ENCODE data around the gene MLST8. TPM values are rescaled to one million over a fixed set of nuclear protein-coding genes. Genes with fewer than 3 reads are reported as not detected.

The MLST8 gene
- total and polyA plus RNA-seq, 4 donors = 11.1 to 26.7 (median 20.2) TPM

GRCh38 chr16:2186064-2186463 lies 19.2 kb upstream of the MLST8 start:
- 94% methylated on average over 13 of the region's 13 CpGs for WGBS
- no peak overlapping the region for H3K4me3 ChIP-seq (ENCODE audit: low read depth in 1 of 3, low read length in 3 of 3)
- no peak overlapping the region for H3K27ac ChIP-seq (ENCODE audit: low read depth in 1 of 2, low read length in 2 of 2)
- no peak for DNase-seq (ENCODE audit: low spot score)
- H3K27me3 ChIP-seq (ENCODE audit: control insufficient read depth in 4 of 4, insufficient read depth in 4 of 4, low read length in 3 of 4) = no peaks in the 10 kb centered on the region
- TF ChIP-seq FOXA1 (IDR thresholded peaks at IDR 0.05) = no peak
- TF ChIP-seq EGR1 (IDR thresholded peaks at IDR 0.05; ENCODE audit: low read depth in 2 of 2) = no peak
- TF ChIP-seq REST (IDR thresholded peaks at IDR 0.05) = no peak
- no peaks in the 10 kb centered on the region for H3K36me3 ChIP-seq (ENCODE audit: control insufficient read depth in 4 of 4, insufficient read depth in 3 of 4, low read depth in 1 of 4, low read length in 3 of 4)
- no peaks in the 10 kb centered on the region for H3K4me1 ChIP-seq (ENCODE audit: control insufficient read depth in 4 of 4, insufficient read depth in 4 of 4, low read length in 3 of 4)
- H3K9ac ChIP-seq (ENCODE audit: low read depth in 1 of 2, low read length in 2 of 2) = no peak overlapping the region
- H3K9me3 ChIP-seq (ENCODE audit: control insufficient read depth in 4 of 4, low read length in 3 of 4) = no peaks in the 10 kb centered on the region

- Histone ChIP-seq H3K9me3 (ENCODE audit: control insufficient read depth in 4 of 4, low read length in 3 of 4) (no peaks in the 10 kb centered on the region), H3K9ac (ENCODE audit: low read depth in 1 of 2, low read length in 2 of 2) (no peak overlapping the region), H3K27ac (ENCODE audit: low read depth in 1 of 2, low read length in 2 of 2) (no peak overlapping the region), H3K27me3 (ENCODE audit: control insufficient read depth in 4 of 4, insufficient read depth in 4 of 4, low read length in 3 of 4) (no peaks in the 10 kb centered on the region), H3K36me3 (ENCODE audit: control insufficient read depth in 4 of 4, insufficient read depth in 3 of 4, low read depth in 1 of 4, low read length in 3 of 4) (no peaks in the 10 kb centered on the region), H3K4me3 (ENCODE audit: low read depth in 1 of 3, low read length in 3 of 3) (no peak overlapping the region), H3K4me1 (ENCODE audit: control insufficient read depth in 4 of 4, insufficient read depth in 4 of 4, low read length in 3 of 4) (no peaks in the 10 kb centered on the region)
- WGBS = 91% methylated on average over 20 of the region's 20 CpGs
- DNase-seq (ENCODE audit: low spot score) = no peak
- no peak for TF ChIP-seq SP1 (IDR thresholded peaks at IDR 0.05)
These were observed 18.7 kb upstream of the MLST8 start for GRCh38 chr16:2186505-2186904.

- H3K27me3 ChIP-seq (ENCODE audit: control insufficient read depth in 4 of 4, insufficient read depth in 4 of 4, low read length in 3 of 4) = no peaks in the 10 kb centered on the region
- 81% methylated on average over 17 of the region's 17 CpGs for WGBS
- no peak overlapping the region for H3K27ac ChIP-seq (ENCODE audit: low read depth in 1 of 2, low read length in 2 of 2)
- TF ChIP-seq CTCF (IDR thresholded peaks at IDR 0.05; ENCODE audit: low read depth, low read length, missing input control) = no peak
- TF ChIP-seq HNF4G (IDR thresholded peaks at IDR 0.05) = no peak
- TF ChIP-seq EGR1 (IDR thresholded peaks at IDR 0.05; ENCODE audit: low read depth in 2 of 2) = no peak
- no peak for TF ChIP-seq RXRA (IDR thresholded peaks at IDR 0.05)
- TF ChIP-seq FOXA2 (IDR thresholded peaks at IDR 0.05) = no peak
- no peak for TF ChIP-seq MAX (IDR thresholded peaks at IDR 0.05)
- TF ChIP-seq ZBTB33 (IDR thresholded peaks at IDR 0.05) = no peak
- TF ChIP-seq RAD21 (IDR thresholded peaks at IDR 0.05) = no peak
- TF ChIP-seq GABPA (IDR thresholded peaks at IDR 0.05 in 1 of 2, conservative IDR thresholded peaks at IDR 0.05 in 1 of 2) = no peak
- no peak for TF ChIP-seq NR2F2 (IDR thresholded peaks at IDR 0.05)
- TF ChIP-seq ATF3 (IDR thresholded peaks at IDR 0.05) = no peak
- TF ChIP-seq HNF4A (conservative IDR thresholded peaks at IDR 0.05) = no peak
- TF ChIP-seq REST (IDR thresholded peaks at IDR 0.05) = no peak
- H3K9ac ChIP-seq (ENCODE audit: low read depth in 1 of 2, low read length in 2 of 2) = no peak overlapping the region
- no peaks in the 10 kb centered on the region for H3K36me3 ChIP-seq (ENCODE audit: control insufficient read depth in 4 of 4, insufficient read depth in 3 of 4, low read depth in 1 of 4, low read length in 3 of 4)
- DNase-seq (ENCODE audit: low spot score) = no peak
- H3K4me3 ChIP-seq (ENCODE audit: low read depth in 1 of 3, low read length in 3 of 3) = no peak overlapping the region
- no peaks in the 10 kb centered on the region for H3K9me3 ChIP-seq (ENCODE audit: control insufficient read depth in 4 of 4, low read length in 3 of 4)
- H3K4me1 ChIP-seq (ENCODE audit: control insufficient read depth in 4 of 4, insufficient read depth in 4 of 4, low read length in 3 of 4) = no peaks in the 10 kb centered on the region
These were observed 18.0 kb upstream of the MLST8 start for GRCh38 chr16:2187212-2187611.

Measured in liver (tissue), 9 donors.